Stimulated activated CD8-positive, alpha-beta memory T cell treated with anti-CD3 and anti-CD28 coated beads, Interleukin-12 subunit alpha, Interleukin-12 subunit beta, amount 100 ng/mL, for 24 hours (primary cell): ENCODE results near the gene HEATR1.
"Not testable (repeated sequence)": the region's sequence is repeated elsewhere in the genome, so short reads cannot be mapped to it uniquely, and the experiment has no call there.

Experiments used
- DNase-seq: peaks from one replicate; pipeline ENCODE4 v3.0.0-alpha.2; 2020; ENCODE audit errors: extremely low read depth

The HEATR1 gene

DNA sequence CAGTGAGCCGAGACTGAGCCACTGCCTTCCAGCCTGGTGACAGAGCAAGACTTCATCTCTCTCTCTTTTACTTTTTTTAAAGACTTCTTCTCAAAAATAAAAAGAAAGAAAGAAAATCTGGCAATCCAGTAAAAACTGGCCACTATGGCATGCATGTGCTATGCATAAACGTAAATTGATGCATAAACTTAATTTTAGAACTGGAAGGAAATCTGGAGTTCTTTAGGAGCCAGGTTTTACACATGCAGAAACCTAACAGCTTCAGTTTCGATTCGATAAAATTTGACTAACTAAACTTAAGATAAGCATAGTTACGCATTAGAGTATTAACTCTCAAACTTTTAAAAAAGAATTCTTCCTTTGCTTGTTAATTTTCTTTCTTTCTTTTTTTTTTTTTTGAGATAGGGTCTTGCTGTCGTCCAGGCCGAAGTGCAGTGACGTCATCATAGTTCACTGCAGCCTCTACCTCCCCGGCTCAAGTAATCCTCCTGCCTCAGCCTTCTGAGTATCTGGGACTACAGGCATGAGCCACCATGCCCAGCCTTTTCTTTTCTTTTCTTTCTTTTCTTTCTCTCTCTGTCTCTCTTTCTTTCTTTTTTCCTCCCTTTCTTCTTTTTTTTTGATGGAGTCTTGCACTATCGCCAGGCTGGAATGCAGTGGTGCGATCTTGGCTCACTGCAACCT, 92.4 kb downstream of the HEATR1 start:
- DNase-seq, result no peak

DNA sequence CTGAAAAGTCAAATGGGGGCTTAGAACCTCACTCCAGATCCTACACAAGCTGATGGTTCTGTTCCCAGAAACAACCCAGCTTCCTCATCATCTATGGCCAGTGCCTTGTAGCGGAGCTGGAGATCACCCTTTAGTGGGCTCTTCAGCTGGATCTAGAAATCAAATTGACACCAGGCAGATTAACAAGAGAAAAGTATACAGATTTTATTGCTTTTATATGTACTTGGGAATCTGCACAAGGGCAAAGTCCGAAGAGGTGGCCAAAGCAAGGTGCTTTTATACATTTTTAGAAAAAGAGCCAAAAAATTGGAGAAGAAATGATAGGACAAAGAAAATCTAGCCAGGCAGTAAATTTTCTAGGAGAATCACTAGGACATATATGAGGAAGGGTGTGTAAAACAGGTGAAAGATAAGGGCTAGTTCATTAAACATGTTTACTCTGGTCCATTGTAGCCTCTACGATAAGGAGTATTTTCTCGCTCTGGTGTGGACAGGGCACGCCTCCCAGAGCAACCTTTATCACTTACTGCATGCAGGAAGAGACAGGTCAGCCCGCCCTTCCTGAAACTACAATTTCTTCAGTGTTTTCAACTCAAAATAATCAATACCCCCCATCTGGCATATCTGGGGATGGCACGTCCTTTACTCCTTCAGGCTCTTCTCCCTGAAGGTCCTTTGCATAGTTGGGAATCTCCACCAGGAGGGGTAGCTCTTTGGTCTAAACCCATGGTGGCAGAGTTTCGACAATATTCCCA, 94.5 kb downstream of the HEATR1 start:
- no peak for DNase-seq

DNA sequence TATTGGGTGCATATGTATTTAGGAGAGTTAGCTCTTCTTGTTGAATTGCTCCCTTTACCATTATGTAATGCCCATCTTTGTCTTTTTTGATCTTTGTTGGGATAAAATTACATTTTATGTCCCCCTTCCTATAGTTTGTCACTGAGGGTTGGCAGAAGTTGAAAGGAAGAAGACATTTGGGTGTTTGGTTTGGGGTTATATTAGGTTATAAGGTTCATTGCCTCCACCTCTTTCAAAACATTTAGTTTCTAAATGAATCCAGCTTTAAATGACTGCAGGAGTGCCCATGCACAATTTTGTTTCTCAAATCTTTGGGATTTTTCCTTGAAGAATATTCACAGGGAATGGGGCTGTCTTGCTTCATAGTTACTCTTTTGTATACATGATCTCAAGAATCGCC, 95.1 kb downstream of the HEATR1 start:
- no peak for DNase-seq

DNA sequence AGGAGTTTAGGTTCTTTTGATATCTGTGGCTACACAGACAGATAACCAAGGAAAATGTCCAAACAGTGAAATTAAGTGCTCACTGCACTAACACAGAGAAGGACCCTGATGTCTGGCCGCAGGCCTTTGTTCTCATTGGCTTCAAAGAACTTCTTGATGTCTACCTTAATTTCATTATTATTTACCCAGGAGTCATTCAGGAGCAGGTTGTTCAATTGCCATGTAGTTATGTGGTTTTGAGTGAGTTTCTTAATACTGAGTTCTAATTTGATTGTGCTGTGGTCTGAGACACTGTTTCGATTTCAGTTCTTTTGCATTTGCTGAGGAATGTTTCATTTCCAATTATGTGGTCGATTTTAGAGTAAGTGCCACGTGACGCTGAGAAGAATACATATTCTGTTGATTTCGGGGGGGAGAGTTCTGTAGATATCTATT, 95.7 kb downstream of the HEATR1 start:
- no peak for DNase-seq

DNA sequence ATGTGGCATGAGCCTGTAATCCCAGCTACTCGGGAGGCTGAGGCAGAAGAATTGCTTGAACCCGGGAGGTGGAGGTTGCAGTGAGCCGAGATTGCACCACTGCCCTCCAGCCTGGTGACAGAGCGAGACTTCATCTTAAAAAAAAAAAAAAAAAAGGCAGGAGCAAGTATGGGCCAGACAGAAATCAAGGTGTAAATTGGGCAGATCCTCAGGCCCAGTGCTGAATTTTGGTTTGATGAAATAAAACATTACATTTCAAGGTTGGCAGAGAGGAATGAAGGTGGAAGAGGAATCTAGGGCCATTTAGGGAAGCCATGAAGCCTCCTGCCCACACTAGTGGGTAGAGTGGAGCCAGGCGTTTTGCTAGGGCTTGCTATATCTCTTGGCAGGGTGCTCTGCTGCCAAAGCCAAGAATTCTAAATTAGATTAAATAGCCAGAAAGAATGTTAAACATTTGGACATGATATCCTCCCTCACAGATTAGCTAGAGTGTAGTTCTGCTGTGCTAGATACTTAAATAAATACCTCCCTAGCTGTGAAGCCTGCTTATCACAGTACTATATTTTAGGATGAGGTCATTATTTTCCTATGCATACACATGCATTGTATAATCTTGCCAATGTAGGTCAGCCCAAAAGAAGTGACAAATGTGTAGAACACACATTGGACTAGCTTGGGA, 97.2 kb downstream of the HEATR1 start:
- no peak for DNase-seq

- not testable (repeated sequence) for DNase-seq
Measured at GRCh38 chr1:236504338-236504737, 100.0 kb downstream of the HEATR1 start.

- DNase-seq, result no peak
Measured at GRCh38 chr1:236502972-236503639, 101.2 kb downstream of the HEATR1 start.

DNA sequence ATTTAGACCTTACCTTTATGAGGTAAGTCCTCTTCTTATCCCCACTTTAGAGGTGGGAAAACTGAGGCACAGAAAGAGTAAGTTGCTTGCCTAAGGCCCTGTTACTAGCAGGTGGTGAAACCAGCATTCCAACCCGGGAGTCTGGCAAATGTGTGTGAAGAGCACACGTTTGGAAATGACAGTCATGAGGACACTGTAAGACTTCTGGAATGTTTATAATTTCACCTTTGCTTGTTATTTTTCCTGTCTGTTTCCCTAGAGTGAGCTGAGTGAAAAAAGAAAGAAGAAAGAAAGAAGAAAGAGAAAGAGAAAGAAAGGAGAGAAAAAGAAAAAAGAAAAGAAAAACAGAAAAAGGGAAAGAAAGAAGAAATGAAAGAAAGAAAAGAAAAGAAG, 101.7 kb downstream of the HEATR1 start:
- no peak for DNase-seq

GRCh38 chr1:236501093-236501492, 103.2 kb downstream of the HEATR1 start:
- DNase-seq, result no peak
